A549 (cell line): ENCODE results near the gene CARNS1. TPM values are rescaled to one million over a fixed set of nuclear protein-coding genes. Genes with fewer than 3 reads are reported as not detected.
A peak's percentile ranks its signal among the peaks of the same experiment; 100 is the strongest.

Experiments used
- ATAC-seq, 2 experiments: fragments of 200-7000 bp in 1 of 2; fragments of >200 bp in 1 of 2; cut with Nextera tagmentation in 1 of 2; cut with Tn5 transposase in 1 of 2; 3 replicates each; pipeline versions ENCODE4 v1.8.0 to v1.9.1; 2018 to 2020; ENCODE audit warnings: mild to moderate bottlenecking in 1 of 2, moderate library complexity in 1 of 2
- CTCF ChIA-PET: fragments of 300-600 bp; sonication (Branson Sonifier 250); formaldehyde crosslinking; extraction: SDS; loops from one replicate; lab custom pipeline; 2021; ENCODE audit warnings: antibody characterized with exemption, inconsistent platforms; lab: Yijun Ruan, JAX
- POLR2A ChIA-PET: fragments of 350-600 bp; formaldehyde crosslinking; extraction: SDS; loops from one replicate; lab custom pipeline; 2021; ENCODE audit warnings: antibody characterized with exemption, inconsistent platforms; lab: Yijun Ruan, JAX
- DNase-seq, 2 experiments: peaks; one replicate each; pipeline versions ENCODE4 v3.0.0 to v3.0.0-alpha.2; 2011 to 2016; ENCODE audit warnings: low read depth in 1 of 2, low spot score in 1 of 2
- FAIRE-seq: peaks from 2 replicates; lab custom pipeline; 2011; peaks lifted over from hg19 to GRCh38; lab: Jason Lieb, UNC
- H3K27ac ChIP-seq, 2 experiments: fragments of >200 bp; sonication (Bioruptor Twin); formaldehyde crosslinking; 3 replicates each; pipeline ENCODE4 v1.5.1; 2016 to 2017
- H3K4me1 ChIP-seq: fragments of >200 bp; sonication (Bioruptor Twin); formaldehyde crosslinking; 3 replicates; pipeline ENCODE4 v1.6.1; 2016
- H3K4me2 ChIP-seq: fragments of >200 bp; sonication (Bioruptor Twin); formaldehyde crosslinking; 3 replicates; pipeline ENCODE4 v1.6.1; 2016
- H3K4me3 ChIP-seq: fragments of >200 bp; sonication (Bioruptor Twin); formaldehyde crosslinking; 3 replicates; pipeline ENCODE4 v1.5.1; 2016
- H3K9me3 ChIP-seq: fragments of >200 bp; sonication (Bioruptor Twin); formaldehyde crosslinking; 3 replicates; pipeline ENCODE4 v1.6.1; 2016
- BCL3 ChIP-seq: fragments of >200 bp; sonication (Bioruptor Twin); formaldehyde crosslinking; IDR thresholded peaks from 3 replicates; pipeline ENCODE4 v1.6.1; 2016
- BHLHE40 ChIP-seq: IDR thresholded peaks from 2 replicates; pipeline ENCODE4 v1.6.1; 2012; ENCODE audit warnings: low read depth, low read length, inconsistent platforms
- E2F6 ChIP-seq: IDR thresholded peaks from 2 replicates; pipeline ENCODE4 v1.6.1; 2012; ENCODE audit warnings: low read depth, borderline replicate concordance
- EP300 ChIP-seq, 2 experiments: fragments of >200 bp; sonication (Bioruptor Twin); formaldehyde crosslinking; IDR thresholded peaks; 2 replicates in 1 of 2; 3 replicates in 1 of 2; pipeline ENCODE4 v1.6.1; 2016 to 2017
- ESRRA ChIP-seq: fragments of 150-350 bp; IDR thresholded peaks from 2 replicates; pipeline ENCODE4 v1.6.1; 2014; ENCODE audit warnings: mild to moderate bottlenecking, low read length, borderline replicate concordance
- FOSB ChIP-seq: fragments of 250-450 bp; sonication (Bioruptor Pico); IDR thresholded peaks from 2 replicates; pipeline ENCODE4 v1.5.0; 2020; ENCODE audit warnings: mild to moderate bottlenecking, moderate library complexity
- FOSL2 ChIP-seq, 2 experiments: fragments of 450-650 bp in 1 of 2; fragments of >200 bp in 1 of 2; sonication (Bioruptor Twin) in 1 of 2; formaldehyde crosslinking; IDR thresholded peaks; 2 replicates each; pipeline versions ENCODE4 v1.5.0 to v1.6.1; 2016 to 2020; ENCODE audit warnings: mild to moderate bottlenecking in 1 of 2, moderate library complexity in 1 of 2
- HES2 ChIP-seq: fragments of >200 bp; sonication (Bioruptor Twin); formaldehyde crosslinking; IDR thresholded peaks from 2 replicates; pipeline ENCODE4 v1.6.1; 2016
- HEYL ChIP-seq: fragments of 250-450 bp; sonication (Bioruptor Pico); IDR thresholded peaks from 2 replicates; pipeline ENCODE4 v1.8.0; 2021; ENCODE audit warnings: mild to moderate bottlenecking, moderate library complexity
- HOXA7 ChIP-seq: fragments of 250-450 bp; sonication (Bioruptor Pico); IDR thresholded peaks from 2 replicates; pipeline ENCODE4 v1.5.0; 2020; ENCODE audit warnings: mild to moderate bottlenecking, moderate library complexity
- HOXB13 ChIP-seq: fragments of 250-450 bp; sonication (Bioruptor Pico); IDR thresholded peaks from 2 replicates; pipeline ENCODE4 v1.5.0; 2020; ENCODE audit warnings: low read depth, mild to moderate bottlenecking, moderate library complexity
- HOXB5 ChIP-seq: fragments of 250-450 bp; sonication (Bioruptor Pico); IDR thresholded peaks from 2 replicates; pipeline ENCODE4 v1.5.0; 2020; ENCODE audit warnings: mild to moderate bottlenecking, moderate library complexity
- JUN ChIP-seq, 2 experiments: fragments of >200 bp; sonication (Bioruptor Twin); formaldehyde crosslinking; IDR thresholded peaks; 2 replicates in 1 of 2; 3 replicates in 1 of 2; pipeline ENCODE4 v1.6.1; 2016 to 2017
- KDM5A ChIP-seq: fragments of 200-600 bp; sonication (generic); IDR thresholded peaks from 2 replicates; pipeline ENCODE4 v1.6.1; 2016; ENCODE audit warnings: antibody characterized with exemption, mild to moderate bottlenecking
- MAX ChIP-seq: IDR thresholded peaks from 2 replicates; pipeline ENCODE4 v1.6.1; 2012
- NR3C1 ChIP-seq: fragments of >200 bp; sonication (Bioruptor Twin); formaldehyde crosslinking; IDR thresholded peaks from 3 replicates; pipeline ENCODE4 v1.6.1; 2017
- PHF8 ChIP-seq: fragments of 200-600 bp; sonication (generic); IDR thresholded peaks from 2 replicates; pipeline ENCODE4 v1.6.1; 2016; ENCODE audit warnings: low read depth, mild to moderate bottlenecking, antibody characterized with exemption, moderate library complexity, borderline replicate concordance
- POLR2A ChIP-seq: IDR thresholded peaks from 2 replicates; pipeline ENCODE4 v1.6.1; 2012; ENCODE audit warnings: mild to moderate bottlenecking, low read length
- POLR2AphosphoS2 ChIP-seq: conservative IDR thresholded peaks from 2 replicates; pipeline ENCODE4 v1.6.1; 2012; ENCODE audit warnings: low read length, improper control_type of control experiment, inconsistent platforms
- RARB ChIP-seq: fragments of 250-450 bp; sonication (Bioruptor Pico); IDR thresholded peaks from 2 replicates; pipeline ENCODE4 v1.8.0; 2021; ENCODE audit warnings: mild to moderate bottlenecking, moderate library complexity
- REST ChIP-seq: fragments of 200-600 bp; sonication (generic); IDR thresholded peaks from 2 replicates; pipeline ENCODE4 v1.6.1; 2016; ENCODE audit warnings: antibody characterized with exemption, mild to moderate bottlenecking, moderate library complexity
- SREBF2 ChIP-seq: fragments of 450-650 bp; IDR thresholded peaks from 2 replicates; pipeline ENCODE4 v1.6.1; 2014; ENCODE audit warnings: mild to moderate bottlenecking, moderate library complexity
- TFCP2L1 ChIP-seq: fragments of 250-450 bp; sonication (Bioruptor Pico); IDR thresholded peaks from 2 replicates; pipeline ENCODE4 v1.5.0; 2021; ENCODE audit warnings: mild to moderate bottlenecking
- USF2 ChIP-seq: fragments of 450-650 bp; IDR thresholded peaks from 2 replicates; pipeline ENCODE4 v1.6.1; 2014; ENCODE audit warnings: antibody characterized with exemption
- ZC3H11A ChIP-seq: fragments of 450-650 bp; IDR thresholded peaks from 2 replicates; pipeline ENCODE4 v1.6.1; 2014; ENCODE audit warnings: antibody characterized with exemption, mild to moderate bottlenecking
- ZNF302 ChIP-seq: fragments of 250-450 bp; sonication (Bioruptor Pico); IDR thresholded peaks from 2 replicates; pipeline ENCODE4 v1.9.0; 2021; ENCODE audit warnings: inconsistent platforms, mild to moderate bottlenecking, moderate library complexity
- ZSCAN20 ChIP-seq: fragments of 250-450 bp; sonication (Bioruptor Pico); IDR thresholded peaks from 2 replicates; pipeline ENCODE4 v1.8.0; 2022; ENCODE audit warnings: mild to moderate bottlenecking, moderate library complexity
- WGBS: methylation state at CpG from one replicate; pipeline ENCODE4 v1.1.6; 2017; ENCODE audit errors: missing lambda C conversion rate; 5-methylcytosine and 5-hydroxymethylcytosine counted together
- polyA plus RNA-seq, 4 experiments: library from polyadenylated mRNA; depleted of rRNA in 3 of 4; stranded (reverse); fragments of >200 nt; fragmentation: RNase III in 1 of 4; extraction: RNeasy Plus Mini Kit Qiagen cat#74134 plus additional on column Dnase treatment in 1 of 4; gene quantifications; 2 replicates in 3 of 4; 3 replicates in 1 of 4; pipeline ENCODE4 v1.2.3, GENCODE V29; 2011 to 2017

The CARNS1 gene
- polyA plus RNA-seq, 2 of the 4 experiments (the other 2 are of a cell fraction), result 0.08 to 0.10 TPM

GRCh38 chr11:67463680-67464410 is 48.4 kb downstream of the CARNS1 start (continued):
- TF ChIP-seq E2F6 (peak; percentile 94), POLR2A (peak; percentile 61), ZSCAN20 (no peak), NR3C1 (no peak)

- 5% methylated on average over 24 of the region's 56 CpGs for WGBS
- ChIA-PET POLR2A (interaction anchor here (0.9 to 1.7 kb wide), 4 partner anchors 12 to 63 kb away, joined by 3 to 5 read pairs (median 4); partner anchors contain the start of gene PPP1CA), CTCF (interaction anchor here (0.9 to 1.8 kb wide), 3 partner anchors 23 to 119 kb away, joined by 4 read pairs; partner anchors contain the start of gene PPP1CA)
- no peak for FAIRE-seq
- peak overlapping the region; percentile 95 to 99 for H3K27ac ChIP-seq
- no peaks in the 10 kb centered on the region for H3K9me3 ChIP-seq
- ATAC-seq, result peak; percentile 72 to 84
- peak overlapping the region; percentile 73 for H3K4me3 ChIP-seq
- TF ChIP-seq HOXB5 (peak; percentile 3; the same call in 1 of the 2 replicates), PHF8 (peak; percentile 56; the same call in 1 of the 2 replicates), HES2 (no peak), EP300 (IDR thresholded peaks at IDR 0.05) (no peak; a peak in 1 of 5 replicates), JUN (IDR thresholded peaks at IDR 0.05) (peak in 1 of 2 experiments; percentile 64; a peak in 3 of 5 replicates), REST (no peak), POLR2AphosphoS2 (no peak), FOSL2 (IDR thresholded peaks at IDR 0.05) (no peak), FOSL2 (CRISPR knock-in tag; IDR thresholded peaks at IDR 0.05) (no peak), ZC3H11A (no peak), ESRRA (no peak), TFCP2L1 (CRISPR knock-in tag) (peak; percentile 55; the same call in 1 of the 2 replicates), ZNF302 (CRISPR knock-in tag) (no peak), FOSB (no peak), POLR2A (peak; percentile 57), ZSCAN20 (no peak), E2F6 (peak; percentile 88; the same call in 1 of the 2 replicates), MAX (peak; percentile 71; the same call in 1 of the 2 replicates), USF2 (peak; percentile 86), BCL3 (peak; percentile 84), HOXA7 (CRISPR knock-in tag) (no peak), BHLHE40 (no peak), HEYL (CRISPR knock-in tag) (no peak), KDM5A (no peak), SREBF2 (no peak), RARB (CRISPR knock-in tag) (no peak), HOXB13 (CRISPR knock-in tag) (0 out of 2 replicates have a peak, but pooled peaks have one; percentile 11)
- peak; percentile 91 to 92 for DNase-seq
- H3K4me2 ChIP-seq, result peak overlapping the region; percentile 88
- H3K4me1 ChIP-seq, result peaks cover 35% of the 10 kb centered on the region
Measured at GRCh38 chr11:67464411-67465188, 49.1 kb downstream of the CARNS1 start.
